Upper lobe of left lung (tissue), 4 donors: Measurements from ENCODE around the gene TNS4.

ENCODE experiments used
- CTCF ChIP-seq, 6 experiments: fragments of 450-650 bp in 4 of 6; fragments of 200-600 bp in 2 of 6; sonication (generic) in 2 of 6; IDR thresholded peaks; one replicate each; pipeline ENCODE4 v1.5.1; 2016 to 2019; ENCODE audit warnings: antibody characterized with exemption in 6 of 6
- EP300 ChIP-seq, 4 donors: sonication (generic); formaldehyde crosslinking; IDR thresholded peaks; one replicate each; pipeline ENCODE4 v1.5.1; 2017; ENCODE audit warnings: antibody characterized with exemption in 4 of 4, control low read depth in 2 of 4

GRCh38 chr17:40526668-40527067 is 25.2 kb upstream of the TNS4 start:
- TF ChIP-seq CTCF (IDR thresholded peaks at IDR 0.05) (no peak), EP300 (IDR thresholded peaks at IDR 0.05) (no peak)
